ENCODE data around the gene IQCK. TPM values are rescaled to one million over a fixed set of nuclear protein-coding genes. Genes with fewer than 3 reads are reported as not detected.

IQCK gene
- total RNA-seq, 1 donor from 2014 or later: 7.3 TPM

DNA sequence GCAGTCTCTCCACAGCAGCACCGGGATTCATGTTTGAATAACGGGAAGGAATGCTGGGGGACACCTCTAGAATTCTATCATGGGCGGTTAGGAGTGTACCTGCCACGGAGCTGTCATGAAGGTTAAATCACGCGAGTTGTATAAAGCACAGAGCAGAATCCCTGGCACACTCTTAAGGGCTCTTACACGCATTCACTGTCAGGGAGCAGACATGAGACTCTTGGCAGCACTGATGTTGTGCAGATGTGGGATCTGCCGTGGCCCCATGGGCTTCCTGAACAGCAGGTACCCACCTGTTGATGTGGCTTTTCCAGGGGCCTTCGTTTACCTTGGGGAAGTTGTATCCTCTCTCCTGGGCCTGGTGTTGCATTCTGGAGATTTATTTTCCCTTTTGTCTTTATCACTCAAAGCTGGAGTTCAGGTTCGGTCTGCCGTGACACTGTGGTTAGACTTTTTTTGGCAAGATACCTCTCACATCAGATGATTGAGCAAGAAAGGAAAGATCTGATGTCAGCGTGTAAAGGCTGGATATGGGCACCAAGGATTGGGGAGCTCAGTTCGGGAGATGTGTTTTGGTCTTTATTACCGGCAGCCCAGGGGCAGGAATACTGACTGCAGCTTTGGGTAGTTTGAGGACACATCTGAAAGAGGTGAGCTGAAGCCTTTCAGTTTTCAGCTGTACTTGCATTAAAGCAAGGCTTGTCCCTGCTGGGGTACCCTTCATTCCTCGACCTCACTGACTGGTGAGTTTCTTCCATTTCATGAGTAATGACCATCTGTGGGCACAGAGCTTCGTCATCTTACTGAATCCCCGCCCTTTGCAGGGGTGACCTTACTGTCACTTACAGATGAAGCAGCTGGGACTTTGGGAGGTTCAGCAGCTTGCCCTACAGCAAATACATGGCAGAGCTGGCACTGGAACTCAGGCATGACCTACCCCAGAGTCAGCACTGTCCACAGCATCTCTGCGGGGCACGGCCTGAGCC is 19.3 kb upstream of the IQCK start:
- no peak for DNase-seq (ENCODE audit: low spot score)
- intact Hi-C loops (cut with DNase I): loop anchor here (10.0 kb wide), 1 partner anchor 94 kb away; no protein-coding TSS in a partner anchor

DNA sequence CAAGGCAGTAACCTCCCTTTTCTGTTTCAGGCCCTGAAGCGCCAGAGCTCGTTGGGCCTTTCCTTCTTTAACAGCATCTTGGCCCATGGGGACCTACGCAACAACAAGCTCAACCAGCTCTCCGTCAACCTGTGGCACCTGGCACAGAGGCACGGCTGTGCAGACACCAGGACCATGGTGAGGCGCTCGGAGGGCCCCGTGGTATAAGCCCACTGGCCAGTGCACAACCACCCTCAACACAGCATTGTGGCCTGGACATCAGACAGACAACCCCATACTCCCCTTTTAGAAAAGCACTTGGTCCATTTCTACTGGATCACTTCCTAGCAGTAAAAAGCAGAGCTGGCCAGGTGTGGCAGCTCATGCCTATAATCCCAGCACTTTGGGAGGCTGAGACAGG is 18.6 kb upstream of the IQCK start:
- intact Hi-C loops (cut with DNase I): loop anchor here (10.0 kb wide), 1 partner anchor 95 kb away; no protein-coding TSS in a partner anchor
- DNase-seq (ENCODE audit: low spot score): no peak

GRCh38 chr16:19700319-19700781 is 17.7 kb upstream of the IQCK start:
- DNase-seq (ENCODE audit: low spot score): no peak
- intact Hi-C loops (cut with DNase I): no loop called here

DNA sequence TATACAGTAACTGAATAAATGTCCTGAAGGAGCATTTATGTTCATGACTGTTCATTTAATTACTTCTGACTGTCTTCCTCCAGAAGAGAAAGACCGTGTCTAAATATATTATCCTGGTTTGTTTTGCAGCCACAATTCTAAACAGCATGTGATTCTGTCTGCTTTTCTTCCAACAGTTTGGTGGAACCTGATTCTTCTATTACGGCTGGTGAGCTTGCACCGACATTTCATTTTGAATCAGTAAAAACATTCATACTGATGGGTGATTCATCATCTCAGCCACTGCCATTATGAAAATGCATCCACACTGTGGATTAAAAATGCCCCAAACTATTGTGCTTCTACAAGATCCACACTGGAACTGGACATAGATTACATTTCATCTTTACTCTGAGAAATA is 17.0 kb upstream of the IQCK start:
- intact Hi-C loops (cut with DNase I): no loop called here
- no peak for DNase-seq (ENCODE audit: low spot score)

- intact Hi-C loops (cut with DNase I): no loop called here
- no peak for DNase-seq (ENCODE audit: low spot score)
These were observed 14.7 kb upstream of the IQCK start for GRCh38 chr16:19703172-19703889.

GRCh38 chr16:19704321-19705145 is 13.5 kb upstream of the IQCK start:
- intact Hi-C loops (cut with DNase I): no loop called here
- no peak for DNase-seq (ENCODE audit: low spot score)

- intact Hi-C loops (cut with DNase I): no loop called here
- no peak for DNase-seq (ENCODE audit: low spot score)
These were observed 12.9 kb upstream of the IQCK start for GRCh38 chr16:19705146-19705501.

DNA sequence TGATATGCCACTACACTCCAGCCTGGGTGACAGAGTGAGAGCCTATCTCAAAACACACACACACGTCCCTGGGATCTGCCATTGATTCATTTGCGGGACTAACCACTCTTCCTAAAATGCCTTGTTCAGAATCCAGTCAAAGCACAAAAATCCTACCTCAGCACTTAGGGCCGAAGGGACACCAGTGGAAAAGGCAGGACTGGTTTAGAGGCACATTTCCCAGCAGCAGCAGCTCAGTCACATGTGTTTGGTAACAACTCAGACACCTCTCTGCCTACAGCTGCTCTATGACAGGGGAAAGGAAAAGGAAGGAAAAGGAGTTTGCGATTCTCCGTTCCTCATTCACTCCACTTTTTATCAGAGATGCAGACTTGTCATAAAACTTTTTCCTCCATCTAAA is 12.2 kb upstream of the IQCK start:
- intact Hi-C loops (cut with DNase I): no loop called here
- DNase-seq (ENCODE audit: low spot score): no peak

GRCh38 chr16:19706846-19707245 is 11.2 kb upstream of the IQCK start:
- DNase-seq (ENCODE audit: low spot score): peak; percentile 33
- intact Hi-C loops (cut with DNase I): no loop called here

DNA sequence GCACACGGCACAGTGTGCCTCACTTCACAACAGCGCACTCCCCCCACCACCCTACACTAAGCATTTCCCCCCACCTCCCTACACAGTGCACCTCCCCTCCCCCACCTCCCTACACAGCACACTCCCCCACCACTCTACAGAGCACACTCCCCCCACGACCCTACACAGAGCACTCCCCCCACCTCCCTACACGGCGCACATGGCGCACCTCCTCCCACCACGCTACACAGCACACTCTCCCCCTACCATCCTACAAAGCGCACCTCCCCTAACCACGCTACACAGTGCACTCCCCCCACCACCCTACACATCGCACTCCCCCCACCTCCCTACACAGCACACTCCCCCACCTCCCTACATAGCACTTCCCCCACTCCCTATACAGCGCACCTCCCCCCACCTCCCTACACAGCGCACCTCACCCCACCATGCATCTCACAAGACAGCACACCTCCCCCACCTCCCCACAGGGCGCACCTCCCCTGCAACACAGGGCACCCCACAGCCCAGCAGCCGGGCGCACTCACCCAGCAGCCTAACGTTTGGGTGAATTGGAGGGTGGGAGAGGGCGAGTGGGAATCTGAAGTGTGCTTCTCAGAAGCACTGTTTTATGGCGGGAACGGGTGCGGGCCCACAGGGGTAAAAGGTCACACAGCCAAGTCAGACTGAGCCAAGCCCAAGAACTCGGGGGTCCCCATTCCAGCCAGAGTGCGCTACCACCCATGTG is 10.3 kb upstream of the IQCK start:
- peak; percentile 41 for DNase-seq (ENCODE audit: low spot score)
- intact Hi-C loops (cut with DNase I): no loop called here

- intact Hi-C loops (cut with DNase I): no loop called here
- DNase-seq (ENCODE audit: low spot score): peak; percentile 72
These were observed 9.5 kb upstream of the IQCK start for GRCh38 chr16:19708296-19709205.

DNA sequence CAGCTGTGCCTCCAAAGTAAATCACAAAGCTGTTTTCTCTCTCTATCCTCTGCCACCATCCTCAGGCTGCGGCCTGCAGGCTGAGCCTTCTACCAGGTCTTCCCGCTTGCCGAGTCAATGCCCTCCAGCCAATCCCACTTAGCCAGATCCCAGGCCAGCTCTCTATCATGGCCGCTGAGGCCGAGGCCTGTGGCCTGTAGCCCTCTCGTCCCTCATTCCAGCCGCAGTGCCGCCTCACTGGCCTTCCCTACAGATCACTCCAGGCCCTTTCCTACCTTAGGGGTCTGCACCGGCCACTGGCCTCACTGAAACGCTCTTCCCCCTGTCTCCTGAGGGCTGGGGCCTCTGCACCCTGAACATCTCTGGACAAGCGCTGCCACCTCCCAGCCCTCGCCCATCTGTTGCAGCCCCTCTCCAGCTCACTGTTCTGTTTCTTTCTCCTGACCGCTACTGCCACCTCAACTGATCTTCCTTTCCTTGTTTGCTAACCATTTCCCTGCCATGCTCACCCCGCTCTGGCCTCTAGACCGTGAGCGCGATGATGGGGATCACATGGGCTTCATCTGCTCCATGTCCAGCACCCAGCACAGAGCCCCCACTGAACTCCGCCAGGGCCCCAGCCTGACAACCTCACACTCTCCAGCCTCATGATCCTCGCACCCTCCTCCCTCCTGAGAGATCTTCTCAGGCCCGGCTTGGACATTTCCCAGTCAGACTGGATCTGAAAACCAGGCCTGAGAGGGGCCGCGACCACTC is 8.5 kb upstream of the IQCK start:
- intact Hi-C loops (cut with DNase I): no loop called here
- peak; percentile 71 for DNase-seq (ENCODE audit: low spot score)

DNA sequence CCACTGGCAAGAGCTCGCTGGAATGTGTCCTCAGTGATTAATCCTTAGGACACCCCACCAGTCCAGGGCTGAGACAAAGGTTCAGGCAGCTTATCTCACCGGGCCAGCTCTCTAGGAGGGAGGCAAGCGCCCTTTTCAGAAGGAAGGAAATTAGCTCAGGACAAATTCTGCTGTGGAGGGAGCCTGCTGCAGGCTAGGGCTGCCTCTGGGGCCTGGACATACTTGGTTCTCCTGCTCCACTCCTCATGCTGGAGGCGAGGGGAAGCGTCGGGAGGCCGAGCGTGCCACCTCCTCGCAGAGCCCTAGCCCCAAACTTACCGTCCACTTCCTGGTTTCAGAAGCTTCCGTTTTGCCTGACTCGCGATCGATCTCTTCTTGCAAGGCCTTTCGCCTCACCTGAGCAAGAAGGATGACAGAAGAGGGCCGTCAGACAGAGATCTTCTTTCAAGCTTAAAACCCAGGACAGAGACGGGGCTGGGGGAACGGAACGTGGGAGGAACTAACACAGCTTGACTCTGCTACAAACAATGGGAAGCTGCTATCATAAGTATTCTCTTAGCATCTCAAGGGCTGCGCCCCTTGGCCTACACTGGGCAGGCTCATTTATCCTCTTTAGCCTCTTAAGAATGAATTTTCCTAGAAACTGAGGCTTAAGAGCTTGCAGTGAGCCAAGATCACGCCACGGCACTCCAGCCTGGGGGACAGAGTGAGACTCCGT is 7.7 kb upstream of the IQCK start:
- peak; percentile 72 for DNase-seq (ENCODE audit: low spot score)
- intact Hi-C loops (cut with DNase I): no loop called here

DNA sequence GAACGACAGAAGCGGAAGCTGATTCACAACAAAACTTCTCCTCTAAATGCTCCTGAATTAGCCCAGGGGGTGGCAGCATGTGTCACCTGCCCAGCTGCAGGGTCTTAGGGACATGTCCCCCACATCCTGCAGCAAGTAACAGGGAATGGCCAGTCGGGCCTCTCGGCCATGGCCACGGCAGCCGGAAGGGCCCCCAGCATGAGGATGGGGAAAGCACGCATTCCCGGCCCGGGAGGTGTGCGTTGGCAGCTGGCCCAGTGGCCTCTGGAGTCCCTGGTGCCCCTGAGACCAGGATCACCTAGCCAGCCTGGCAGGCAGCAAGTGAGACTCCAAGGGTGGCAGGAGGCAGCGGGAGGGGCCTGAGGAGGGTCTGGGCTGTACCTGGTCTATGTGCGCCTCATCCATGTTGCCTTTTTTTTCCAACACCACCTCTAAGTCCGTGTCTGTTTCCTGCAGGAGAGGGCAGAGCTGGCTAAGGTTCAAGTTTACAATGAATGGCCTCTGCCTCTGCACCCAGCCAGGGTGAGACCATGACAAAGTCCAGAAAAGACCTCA is 7.0 kb upstream of the IQCK start:
- peak; percentile 65 for DNase-seq (ENCODE audit: low spot score)
- intact Hi-C loops (cut with DNase I): no loop called here

GRCh38 chr16:19711643-19712042 is 6.4 kb upstream of the IQCK start:
- intact Hi-C loops (cut with DNase I): no loop called here

GRCh38 chr16:19712418-19713058 is 5.5 kb upstream of the IQCK start:
- DNase-seq (ENCODE audit: low spot score): peak; percentile 54
- intact Hi-C loops (cut with DNase I): no loop called here

More at GRCh38 chr16:19711643-19712042, 6.4 kb upstream of the IQCK start:
- DNase-seq (ENCODE audit: low spot score): no peak
